HuH-7 (cell line): ENCODE results near the gene SCYGR5.
"Not testable (repeated sequence)": the region's sequence is repeated elsewhere in the genome, so short reads cannot be mapped to it uniquely, and the experiment has no call there.

Experiments used
- DNase-seq: peaks from one replicate; pipeline ENCODE4 v3.0.0; 2011; ENCODE audit warnings: low spot score

The SCYGR5 gene

GRCh38 chr2:227673620-227674019, 7.0 kb downstream of the SCYGR5 start:
- not testable (repeated sequence) for DNase-seq

GRCh38 chr2:227674485-227674884, 7.9 kb downstream of the SCYGR5 start:
- DNase-seq: no peak

GRCh38 chr2:227677928-227678327, 11.3 kb downstream of the SCYGR5 start:
- DNase-seq: no peak

- DNase-seq: no peak
Measured at GRCh38 chr2:227684258-227684657, 17.7 kb downstream of the SCYGR5 start.

GRCh38 chr2:227687189-227687588, 20.6 kb downstream of the SCYGR5 start:
- no peak for DNase-seq

GRCh38 chr2:227696990-227697679, 30.5 kb downstream of the SCYGR5 start:
- DNase-seq: no peak

GRCh38 chr2:227701556-227701955, 35.0 kb downstream of the SCYGR5 start:
- DNase-seq: no peak

- DNase-seq: no peak
Measured at GRCh38 chr2:227703280-227703732, 36.7 kb downstream of the SCYGR5 start.

GRCh38 chr2:227703961-227704360, 37.4 kb downstream of the SCYGR5 start:
- no peak for DNase-seq

GRCh38 chr2:227706859-227707258, 40.3 kb downstream of the SCYGR5 start:
- DNase-seq: no peak

- no peak for DNase-seq
Measured at GRCh38 chr2:227707390-227707789, 40.8 kb downstream of the SCYGR5 start.

GRCh38 chr2:227710986-227711385, 44.4 kb downstream of the SCYGR5 start:
- no peak for DNase-seq

GRCh38 chr2:227713291-227713690, 46.7 kb downstream of the SCYGR5 start:
- peak; percentile 40 for DNase-seq

GRCh38 chr2:227716501-227716900, 49.9 kb downstream of the SCYGR5 start:
- peak; percentile 47 for DNase-seq
